H7 (cell line): ENCODE results near the gene IFT122. TPM values are rescaled to one million over a fixed set of nuclear protein-coding genes. Genes with fewer than 3 reads are reported as not detected.
"Not testable (repeated sequence)": the region's sequence is repeated elsewhere in the genome, so short reads cannot be mapped to it uniquely, and the experiment has no call there.

Experiments used
- DNase-seq: peaks from one replicate; pipeline ENCODE4 v3.0.0; 2012
- H3K27me3 ChIP-seq: 2 replicates; pipeline ENCODE4 v1.6.0; 2011; ENCODE audit warnings: mild to moderate bottlenecking, low read length; ENCODE audit not compliant: control insufficient read depth, insufficient read depth
- H3K36me3 ChIP-seq: replicated peaks from 2 replicates; pipeline ENCODE4 v1.5.1; 2011; ENCODE audit warnings: low read length; ENCODE audit not compliant: control insufficient read depth, insufficient read depth
- H3K4me3 ChIP-seq: 2 replicates; pipeline ENCODE4 v1.5.1; 2011; ENCODE audit warnings: low read depth, mild to moderate bottlenecking, control low read depth, low read length, moderate library complexity; ENCODE audit not compliant: insufficient read depth
- total RNA-seq: library from RNA; depleted of rRNA; stranded (reverse); fragments of >200 nt; shearing (Covaris generic); gene quantifications from 2 replicates; pipeline ENCODE4 v1.2.3, GENCODE V29; 2014

Gene IFT122
- total RNA-seq, 1 experiment from 2014 or later, result 22.0 TPM

GRCh38 chr3:129495006-129495639 is 55.1 kb downstream of the IFT122 start:
- not testable (repeated sequence) for H3K27me3 ChIP-seq, H3K4me3 ChIP-seq, H3K36me3 ChIP-seq, DNase-seq

GRCh38 chr3:129497876-129498275 is 57.9 kb downstream of the IFT122 start:
- H3K4me3 ChIP-seq, H3K36me3 ChIP-seq, DNase-seq, H3K27me3 ChIP-seq: not testable (repeated sequence)

- DNase-seq, H3K4me3 ChIP-seq, H3K27me3 ChIP-seq, H3K36me3 ChIP-seq: not testable (repeated sequence)
These were observed 58.8 kb downstream of the IFT122 start for GRCh38 chr3:129498603-129499488.

- H3K4me3 ChIP-seq, H3K36me3 ChIP-seq, DNase-seq, H3K27me3 ChIP-seq: not testable (repeated sequence)
These were observed 59.7 kb downstream of the IFT122 start for GRCh38 chr3:129499604-129500333.

- Histone ChIP-seq H3K4me3 (no peak overlapping the region), H3K27me3 (no peaks in the 10 kb centered on the region), H3K36me3 (peaks cover 5% of the 10 kb centered on the region)
- no peak for DNase-seq
These were observed 60.3 kb downstream of the IFT122 start for GRCh38 chr3:129500334-129500658.

- H3K27me3 ChIP-seq, result no peaks in the 10 kb centered on the region
- H3K4me3 ChIP-seq, result no peak overlapping the region
- H3K36me3 ChIP-seq, result peaks cover 5% of the 10 kb centered on the region
- DNase-seq, result no peak
These were observed 61.6 kb downstream of the IFT122 start for GRCh38 chr3:129501630-129502029.

- H3K27me3 ChIP-seq, result no peaks in the 10 kb centered on the region
These were observed 62.8 kb downstream of the IFT122 start for GRCh38 chr3:129502641-129503408.

GRCh38 chr3:129503471-129504291 is 63.7 kb downstream of the IFT122 start:
- H3K4me3 ChIP-seq, result no peak overlapping the region
- no peaks in the 10 kb centered on the region for H3K27me3 ChIP-seq
- no peak for DNase-seq
- peaks cover 5% of the 10 kb centered on the region for H3K36me3 ChIP-seq

More at GRCh38 chr3:129502641-129503408, 62.8 kb downstream of the IFT122 start:
- Histone ChIP-seq H3K4me3 (no peak overlapping the region), H3K36me3 (peaks cover 5% of the 10 kb centered on the region)
- no peak for DNase-seq

- H3K36me3 ChIP-seq, result peaks cover 5% of the 10 kb centered on the region
- H3K27me3 ChIP-seq, result no peaks in the 10 kb centered on the region
- no peak for DNase-seq
- no peak overlapping the region for H3K4me3 ChIP-seq
These were observed 64.6 kb downstream of the IFT122 start for GRCh38 chr3:129504471-129505100.

- Histone ChIP-seq H3K4me3 (no peak overlapping the region), H3K36me3 (peaks cover 5% of the 10 kb centered on the region), H3K27me3 (no peaks in the 10 kb centered on the region)
- no peak for DNase-seq
These were observed 65.3 kb downstream of the IFT122 start for GRCh38 chr3:129505341-129505740.

GRCh38 chr3:129506231-129506742 is 66.3 kb downstream of the IFT122 start:
- Histone ChIP-seq H3K27me3 (no peaks in the 10 kb centered on the region), H3K4me3 (no peak overlapping the region), H3K36me3 (peaks cover 3% of the 10 kb centered on the region)
- no peak for DNase-seq

GRCh38 chr3:129507181-129507831 is 67.3 kb downstream of the IFT122 start:
- Histone ChIP-seq H3K36me3 (peaks cover 3% of the 10 kb centered on the region), H3K4me3 (no peak overlapping the region), H3K27me3 (no peaks in the 10 kb centered on the region)
- no peak for DNase-seq

- H3K36me3 ChIP-seq, result no peaks in the 10 kb centered on the region; the same call in none of the 2 replicates
- no peak overlapping the region for H3K4me3 ChIP-seq
- no peaks in the 10 kb centered on the region for H3K27me3 ChIP-seq
- DNase-seq, result no peak
These were observed 72.6 kb downstream of the IFT122 start for GRCh38 chr3:129512595-129512994.
